OCI-LY7 (cell line): ENCODE results near the gene FLOT2. TPM values are rescaled to one million over a fixed set of nuclear protein-coding genes. Genes with fewer than 3 reads are reported as not detected.

ENCODE experiments used
- BruUV-seq: library from RNA; stranded (reverse); fragments of 400-500 nt; replicated peaks from 2 replicates; lab custom pipeline; 2021; lab: Mats Ljungman, UMichigan
- CTCF ChIA-PET: fragments of 300-600 bp; sonication (Branson Sonifier 250); formaldehyde crosslinking; loops from one replicate; lab custom pipeline; 2022; ENCODE audit warnings: antibody characterized with exemption; ENCODE audit not compliant: unreplicated experiment; lab: Charles Lee
- POLR2A ChIA-PET: fragments of 300-600 bp; sonication (Branson Sonifier 250); formaldehyde crosslinking; loops from one replicate; lab custom pipeline; 2022; ENCODE audit warnings: antibody characterized with exemption; lab: Charles Lee
- DNase-seq: peaks from one replicate; pipeline ENCODE4 v3.0.0-alpha.2; 2015; ENCODE audit warnings: low spot score
- H2AFZ ChIP-seq: fragments of 200-600 bp; sonication (generic), shearing (Covaris generic); 2 replicates; pipeline ENCODE4 v1.6.1; 2014; ENCODE audit warnings: mild to moderate bottlenecking, antibody characterized with exemption, low read length, moderate library complexity
- H3K27ac ChIP-seq: fragments of 200-600 bp; sonication (generic); 2 replicates; pipeline ENCODE4 v1.5.1; 2014; ENCODE audit warnings: mixed run types, low read depth, mild to moderate bottlenecking, moderate library complexity, low read length, inconsistent platforms; ENCODE audit not compliant: poor library complexity, severe bottlenecking
- H3K36me3 ChIP-seq: fragments of 200-600 bp; sonication (generic); 2 replicates; pipeline ENCODE4 v1.6.1; 2014; ENCODE audit warnings: mild to moderate bottlenecking, antibody characterized with exemption, low read length, moderate library complexity, mixed read lengths; ENCODE audit not compliant: insufficient read depth
- H3K4me1 ChIP-seq: fragments of 200-600 bp; sonication (generic); 2 replicates; pipeline ENCODE4 v1.5.1; 2014; ENCODE audit warnings: mild to moderate bottlenecking, low read length; ENCODE audit not compliant: insufficient read depth, poor library complexity, severe bottlenecking
- H3K4me2 ChIP-seq: fragments of 200-600 bp; sonication (generic); 2 replicates; pipeline ENCODE4 v1.6.1; 2014; ENCODE audit warnings: mild to moderate bottlenecking, low read length
- H3K4me3 ChIP-seq: fragments of 200-600 bp; sonication (generic); 2 replicates; pipeline ENCODE4 v1.5.1; 2014; ENCODE audit warnings: mild to moderate bottlenecking, low read depth, low read length; ENCODE audit not compliant: poor library complexity, severe bottlenecking
- H3K79me2 ChIP-seq: fragments of 200-600 bp; sonication (generic); 2 replicates; pipeline ENCODE4 v1.6.1; 2016; ENCODE audit warnings: low read depth, mild to moderate bottlenecking, low read length, moderate library complexity, mixed read lengths; ENCODE audit not compliant: insufficient read depth
- H3K9me2 ChIP-seq: fragments of 200-600 bp; sonication (generic); 2 replicates; pipeline ENCODE4 v1.6.1; 2016; ENCODE audit warnings: mild to moderate bottlenecking, low read length, mixed read lengths; ENCODE audit not compliant: insufficient read depth
- H3K9me3 ChIP-seq: fragments of 200-600 bp; sonication (generic); 2 replicates; pipeline ENCODE4 v1.6.1; 2014; ENCODE audit warnings: mild to moderate bottlenecking, mixed run types, low read length, mixed read lengths
- H4K20me1 ChIP-seq: fragments of 200-600 bp; sonication (generic); 2 replicates; pipeline ENCODE4 v1.6.1; 2014; ENCODE audit warnings: mild to moderate bottlenecking, antibody characterized with exemption, low read length, moderate library complexity, mixed read lengths; ENCODE audit not compliant: insufficient read depth
- EZH2phosphoT487 ChIP-seq: fragments of 200-600 bp; sonication (generic); IDR thresholded peaks from 2 replicates; pipeline ENCODE4 v1.6.1; 2018; ENCODE audit warnings: low read depth, borderline replicate concordance, mild to moderate bottlenecking, mixed run types, antibody characterized with exemption, low read length, moderate library complexity, mixed read lengths
- intact Hi-C: fragments of 100-400 bp; cut with micrococcal nuclease; formaldehyde crosslinking; loops from one replicate; pipeline ENCODE4 v1.10.0; 2022; ENCODE audit not compliant: unreplicated experiment
- total RNA-seq, 2 experiments: library from RNA; depleted of rRNA in 1 of 2; stranded (reverse); fragments of >200 nt in 1 of 2; shearing (Covaris generic) in 1 of 2; gene quantifications; 2 replicates each; pipeline ENCODE4 v1.2.3, GENCODE V29; 2014 to 2022
- TF ChIP-seq, protein P1 (sequence below): fragments of 200-600 bp; sonication (generic); conservative IDR thresholded peaks from 2 replicates; pipeline ENCODE4 v1.5.1; 2014; ENCODE audit warnings: mild to moderate bottlenecking, antibody characterized with exemption, low read length, moderate library complexity, mixed read lengths

The FLOT2 gene
- total RNA-seq, 2 experiments from 2014 or later: 46.5 to 122 TPM

DNA sequence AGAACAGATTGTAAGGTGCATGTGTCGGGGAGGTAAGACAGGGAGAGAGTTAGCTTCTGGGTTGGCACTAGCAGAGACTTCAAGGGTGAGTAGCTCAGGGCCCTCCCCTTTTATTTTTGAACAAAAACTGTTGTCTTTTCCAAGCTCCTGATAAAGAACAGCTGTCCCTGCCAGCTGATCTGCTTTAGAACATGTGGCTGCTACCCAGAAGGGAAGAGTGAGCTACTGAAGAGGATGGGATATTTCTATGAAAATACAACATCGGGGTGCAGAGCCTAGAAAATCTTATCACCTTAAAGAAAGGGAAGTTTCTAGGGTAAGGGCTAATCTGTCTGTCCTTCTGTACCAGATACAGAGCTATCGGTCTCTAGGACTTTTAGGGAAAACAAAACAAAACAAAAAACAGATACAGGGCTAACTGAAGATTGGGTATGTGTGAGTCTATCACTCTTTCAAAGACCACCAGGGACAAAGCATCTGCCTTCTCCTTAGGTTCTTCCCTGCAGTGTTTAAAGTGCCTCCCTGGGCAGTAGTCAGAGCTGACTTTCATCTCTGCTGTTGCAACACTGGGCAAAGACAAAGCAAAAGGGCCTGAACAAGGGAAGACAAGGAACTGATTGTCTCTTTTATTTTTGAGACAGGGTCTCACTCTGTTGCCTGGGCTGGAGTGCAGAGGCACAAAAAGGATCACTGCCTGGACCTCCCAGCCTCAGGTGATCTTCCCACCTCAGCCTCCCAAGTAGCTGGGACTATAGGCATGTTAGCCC, 10.4 kb upstream of the FLOT2 start:
- Histone ChIP-seq H4K20me1 (no peaks in the 10 kb centered on the region), H3K4me2 (no peak overlapping the region), H3K36me3 (peaks cover 72% of the 10 kb centered on the region), H3K9me2 (no peaks in the 10 kb centered on the region), H2AFZ (no peak overlapping the region), H3K27ac (no peak overlapping the region), H3K9me3 (no peaks in the 10 kb centered on the region), H3K4me3 (no peak overlapping the region), H3K4me1 (peaks cover 3% of the 10 kb centered on the region), H3K79me2 (no peaks in the 10 kb centered on the region)
- ChIA-PET POLR2A (interaction anchor here (0.6 to 0.9 kb wide), 2 partner anchors 14 to 19 kb away, joined by 3 read pairs; no protein-coding TSS in a partner anchor), CTCF (interaction anchor here (0.8 kb wide), 1 partner anchor 144 kb away, joined by 3 read pairs; no protein-coding TSS in a partner anchor)
- intact Hi-C loops: no loop called here
- no peak for DNase-seq
- no TSS peak for BruUV-seq
- TF ChIP-seq, protein P1, sequence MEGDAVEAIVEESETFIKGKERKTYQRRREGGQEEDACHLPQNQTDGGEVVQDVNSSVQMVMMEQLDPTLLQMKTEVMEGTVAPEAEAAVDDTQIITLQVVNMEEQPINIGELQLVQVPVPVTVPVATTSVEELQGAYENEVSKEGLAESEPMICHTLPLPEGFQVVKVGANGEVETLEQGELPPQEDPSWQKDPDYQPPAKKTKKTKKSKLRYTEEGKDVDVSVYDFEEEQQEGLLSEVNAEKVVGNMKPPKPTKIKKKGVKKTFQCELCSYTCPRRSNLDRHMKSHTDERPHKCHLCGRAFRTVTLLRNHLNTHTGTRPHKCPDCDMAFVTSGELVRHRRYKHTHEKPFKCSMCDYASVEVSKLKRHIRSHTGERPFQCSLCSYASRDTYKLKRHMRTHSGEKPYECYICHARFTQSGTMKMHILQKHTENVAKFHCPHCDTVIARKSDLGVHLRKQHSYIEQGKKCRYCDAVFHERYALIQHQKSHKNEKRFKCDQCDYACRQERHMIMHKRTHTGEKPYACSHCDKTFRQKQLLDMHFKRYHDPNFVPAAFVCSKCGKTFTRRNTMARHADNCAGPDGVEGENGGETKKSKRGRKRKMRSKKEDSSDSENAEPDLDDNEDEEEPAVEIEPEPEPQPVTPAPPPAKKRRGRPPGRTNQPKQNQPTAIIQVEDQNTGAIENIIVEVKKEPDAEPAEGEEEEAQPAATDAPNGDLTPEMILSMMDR: no peak
- TF ChIP-seq EZH2phosphoT487: no peak

- DNase-seq: no peak
- Histone ChIP-seq H3K27ac (no peak overlapping the region), H3K4me2 (no peak overlapping the region), H3K9me3 (no peaks in the 10 kb centered on the region), H3K4me3 (no peak overlapping the region), H2AFZ (no peak overlapping the region), H3K79me2 (peaks cover 2% of the 10 kb centered on the region; the same call in 1 of the 2 replicates), H3K9me2 (no peaks in the 10 kb centered on the region), H3K4me1 (peaks cover 5% of the 10 kb centered on the region), H4K20me1 (no peaks in the 10 kb centered on the region), H3K36me3 (peaks cover 62% of the 10 kb centered on the region)
- TF ChIP-seq EZH2phosphoT487: no peak
- TF ChIP-seq, protein P1: no peak
- ChIA-PET POLR2A (no interaction called here), CTCF (no interaction called here)
- BruUV-seq: no TSS peak
- intact Hi-C loops: no loop called here
These were observed 9.3 kb upstream of the FLOT2 start for GRCh38 chr17:28906706-28907438.
